ACHN (cell line): ENCODE measurements around the gene CSGALNACT2.

ENCODE experiments used
- DNase-seq: peaks from one replicate; pipeline ENCODE4 v3.0.0-alpha.2; 2015
- in situ Hi-C: cut with HindIII; loops from 2 replicates; pipeline ENCODE4 v1.10.0; 2017; ENCODE audit warnings: low sequenced_read_pairs, low pct_ligation_motif_present, low pct_unique_long_range_greater_than_20kb

Gene CSGALNACT2

DNA sequence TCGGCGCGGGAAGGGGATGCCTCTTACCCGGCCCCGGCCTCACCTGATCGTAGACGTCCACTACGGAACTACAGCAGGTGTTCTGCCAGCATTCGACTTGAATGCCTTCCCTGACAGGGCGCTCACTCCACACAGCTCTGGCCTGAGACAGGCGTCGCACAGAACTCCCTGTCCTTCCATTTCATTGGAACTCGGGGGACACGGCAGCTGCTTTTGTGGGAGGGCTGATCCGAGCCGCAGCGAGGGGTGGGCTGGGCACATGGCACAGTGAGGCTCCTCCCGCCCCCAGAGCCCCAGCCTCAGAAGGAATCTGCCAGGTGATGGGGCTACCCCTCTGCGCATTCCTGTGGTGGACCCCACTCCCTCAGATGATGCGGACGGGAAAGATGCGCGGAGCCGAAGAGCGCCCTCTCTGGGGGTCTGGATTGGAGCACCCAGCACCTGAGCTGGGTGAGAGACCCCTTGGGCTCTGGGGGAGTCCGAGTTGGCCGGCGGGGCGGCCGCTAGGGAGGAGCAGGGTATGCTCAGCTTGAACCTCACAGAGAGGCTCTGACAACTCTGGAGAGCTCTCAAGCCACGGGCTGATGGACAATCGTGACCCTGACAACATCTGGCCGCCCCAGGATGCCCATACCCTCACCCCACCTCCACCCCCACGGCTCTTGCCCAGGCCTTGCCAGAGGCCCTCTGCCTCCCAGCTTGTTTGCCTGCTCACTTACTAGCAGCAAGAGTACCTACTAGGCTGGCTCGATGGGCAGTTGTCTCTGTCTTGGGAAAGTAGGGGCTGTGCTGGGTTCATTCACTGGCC is 92.1 kb downstream of the CSGALNACT2 start:
- DNase-seq, result no peak
- in situ Hi-C loops, result no loop called here

DNA sequence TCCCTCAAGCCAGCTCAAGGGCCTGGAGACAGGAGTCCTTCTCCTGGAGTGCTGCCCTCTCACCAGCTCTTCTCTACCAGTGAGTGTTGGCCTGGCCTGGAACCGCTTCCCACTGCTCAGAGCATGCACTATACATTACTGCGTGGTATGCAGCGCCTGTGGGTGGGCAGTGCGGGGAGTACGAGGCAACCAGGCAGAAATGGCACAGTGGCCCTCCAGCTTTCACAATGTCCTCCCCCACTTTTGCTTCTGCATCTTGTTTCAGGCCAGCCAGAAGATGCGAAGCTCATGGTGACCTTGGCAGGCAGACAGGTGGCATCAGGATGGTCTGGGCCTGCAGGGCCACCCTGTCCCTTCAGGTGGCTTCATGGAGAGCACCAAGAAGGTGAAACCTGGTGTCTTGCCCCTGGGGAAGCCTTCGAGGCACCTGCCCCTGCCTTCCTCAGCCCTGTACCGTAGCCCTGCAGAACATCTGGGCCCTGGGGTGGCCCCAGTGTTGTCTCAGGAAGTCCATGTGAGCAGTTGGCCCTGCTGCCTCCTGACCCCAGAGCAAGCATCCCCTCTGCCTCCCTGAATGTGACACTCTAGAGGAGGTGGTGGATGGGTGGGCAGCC is 92.8 kb downstream of the CSGALNACT2 start:
- in situ Hi-C loops, result no loop called here
- no peak for DNase-seq

DNA sequence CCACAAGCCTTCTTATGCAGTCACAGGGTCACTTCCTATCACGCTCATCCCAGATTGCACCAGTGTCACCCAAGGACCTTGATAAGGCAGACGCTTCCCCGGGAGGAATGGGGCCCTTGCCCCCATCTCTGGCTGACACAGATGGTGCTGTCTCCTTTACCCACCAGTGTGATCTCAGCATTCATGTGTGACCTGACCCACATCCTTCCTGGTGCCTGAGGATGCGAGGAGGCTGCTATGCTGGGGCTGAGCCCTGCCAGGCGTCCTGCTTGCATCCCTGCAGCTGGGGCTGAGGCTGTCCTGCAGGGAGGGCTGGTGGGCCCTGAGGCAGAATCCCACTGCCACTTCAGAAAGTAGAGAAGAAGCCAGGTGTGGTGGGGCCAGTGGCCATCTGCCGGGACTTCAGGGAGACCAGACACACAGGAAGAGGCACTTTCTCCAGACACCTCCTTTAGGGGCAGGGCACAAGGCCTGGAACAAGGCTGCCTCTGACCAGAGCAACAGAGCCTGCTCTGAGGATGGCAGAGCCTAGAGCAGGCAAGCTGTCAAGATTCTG is 93.4 kb downstream of the CSGALNACT2 start:
- in situ Hi-C loops, result no loop called here
- DNase-seq, result no peak

DNA sequence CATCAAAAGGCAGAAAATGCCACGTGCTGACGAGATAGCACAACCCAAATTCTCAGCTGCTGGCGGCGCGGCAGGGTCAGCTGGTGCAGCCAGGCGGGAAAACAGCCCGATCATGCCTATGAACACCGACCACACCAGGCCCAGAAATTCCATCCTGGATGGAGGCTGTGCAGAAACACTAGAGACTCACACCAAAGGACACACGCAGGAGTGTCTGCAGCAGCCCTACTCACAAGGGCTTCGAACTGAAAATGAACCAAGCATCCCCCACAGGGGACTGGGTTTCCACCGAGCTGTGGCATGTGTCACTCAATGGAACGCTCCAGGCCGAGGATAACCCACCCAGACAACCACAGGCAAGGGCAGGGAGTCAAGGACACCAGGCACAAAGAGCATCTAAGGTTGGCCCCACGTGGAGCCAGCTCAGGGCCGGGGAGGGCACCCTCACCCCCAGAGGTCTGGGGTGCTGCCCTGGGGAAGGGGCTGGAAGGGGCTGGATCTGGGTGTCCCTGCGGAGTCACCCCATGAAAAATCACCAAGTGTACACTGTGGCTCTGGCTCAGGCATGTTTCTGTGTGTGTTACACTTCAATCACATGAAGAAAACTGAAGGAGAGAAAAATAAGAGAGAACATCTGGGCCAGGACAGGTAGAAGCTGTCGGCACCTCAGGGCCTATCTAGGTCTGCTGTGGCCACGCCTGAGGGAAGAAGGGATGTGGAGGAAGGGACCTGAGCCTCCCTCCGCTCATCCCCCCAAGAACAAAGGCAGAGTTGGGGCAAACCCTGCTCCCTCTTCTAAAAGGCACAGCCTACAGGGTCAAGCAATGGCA is 95.6 kb downstream of the CSGALNACT2 start:
- DNase-seq, result no peak
- in situ Hi-C loops, result no loop called here

DNA sequence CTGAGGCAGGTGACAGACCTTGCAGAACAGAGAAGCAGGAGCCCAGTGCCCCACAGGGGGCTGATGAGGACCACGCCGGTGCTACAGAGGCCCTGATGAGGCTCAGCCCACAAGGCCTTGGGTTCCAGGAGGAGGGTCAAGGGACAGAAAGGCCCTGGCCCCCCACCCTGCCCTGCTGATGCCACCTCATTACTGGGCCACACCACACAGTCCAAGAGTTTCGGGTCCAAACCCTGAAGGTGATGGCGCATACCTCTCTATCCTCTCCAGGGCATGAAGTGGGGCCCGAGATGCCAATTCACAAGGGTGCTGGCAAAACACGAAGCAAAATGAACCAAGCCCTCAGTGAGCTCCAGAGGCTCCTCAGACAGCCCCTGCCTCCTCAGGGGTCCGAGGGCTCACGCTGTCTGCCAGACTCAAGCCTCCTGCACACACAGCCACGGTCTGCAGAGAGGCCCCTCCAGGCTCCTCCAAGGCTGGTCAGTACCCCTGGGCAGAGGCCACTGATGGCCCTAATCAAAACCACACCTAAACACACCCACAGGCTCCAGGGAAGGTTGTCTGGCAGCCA is 96.3 kb downstream of the CSGALNACT2 start:
- in situ Hi-C loops, result no loop called here
- DNase-seq, result no peak
